ENCODE measurements around the gene ARL3.

DNA sequence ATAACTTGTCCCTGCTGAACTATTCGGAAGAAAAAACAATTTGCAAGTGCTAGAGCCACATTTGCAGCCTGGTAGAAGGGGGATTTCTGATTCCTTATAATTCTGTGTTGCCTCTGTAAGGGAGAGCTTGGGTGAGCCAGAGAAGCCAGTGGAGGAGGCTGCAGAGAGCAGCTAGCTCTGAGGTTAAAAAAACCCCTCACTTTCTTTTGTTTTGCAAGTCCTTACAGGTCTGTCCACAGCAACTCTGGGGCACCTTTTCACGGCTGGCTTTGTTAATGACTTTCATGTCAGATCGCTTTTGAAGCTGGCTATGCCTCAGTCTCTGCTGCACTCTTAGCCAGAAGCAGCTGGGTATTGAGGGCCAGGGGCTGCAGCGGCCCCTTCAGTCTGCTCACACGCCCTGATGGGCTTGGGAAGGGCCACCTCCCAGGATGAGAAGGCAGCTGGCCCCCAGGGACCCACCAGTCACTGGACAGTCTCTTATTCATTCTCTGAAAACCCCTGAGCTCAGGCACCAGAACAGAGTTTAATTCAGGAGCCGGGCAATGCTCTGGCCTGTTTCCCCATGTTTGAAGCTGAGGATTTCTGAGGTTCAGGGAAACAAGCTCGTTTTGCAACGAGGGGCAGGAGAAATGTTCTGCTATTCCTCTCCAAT is 39.1 kb downstream of the ARL3 start:
- TF ChIP-seq, protein P1, sequence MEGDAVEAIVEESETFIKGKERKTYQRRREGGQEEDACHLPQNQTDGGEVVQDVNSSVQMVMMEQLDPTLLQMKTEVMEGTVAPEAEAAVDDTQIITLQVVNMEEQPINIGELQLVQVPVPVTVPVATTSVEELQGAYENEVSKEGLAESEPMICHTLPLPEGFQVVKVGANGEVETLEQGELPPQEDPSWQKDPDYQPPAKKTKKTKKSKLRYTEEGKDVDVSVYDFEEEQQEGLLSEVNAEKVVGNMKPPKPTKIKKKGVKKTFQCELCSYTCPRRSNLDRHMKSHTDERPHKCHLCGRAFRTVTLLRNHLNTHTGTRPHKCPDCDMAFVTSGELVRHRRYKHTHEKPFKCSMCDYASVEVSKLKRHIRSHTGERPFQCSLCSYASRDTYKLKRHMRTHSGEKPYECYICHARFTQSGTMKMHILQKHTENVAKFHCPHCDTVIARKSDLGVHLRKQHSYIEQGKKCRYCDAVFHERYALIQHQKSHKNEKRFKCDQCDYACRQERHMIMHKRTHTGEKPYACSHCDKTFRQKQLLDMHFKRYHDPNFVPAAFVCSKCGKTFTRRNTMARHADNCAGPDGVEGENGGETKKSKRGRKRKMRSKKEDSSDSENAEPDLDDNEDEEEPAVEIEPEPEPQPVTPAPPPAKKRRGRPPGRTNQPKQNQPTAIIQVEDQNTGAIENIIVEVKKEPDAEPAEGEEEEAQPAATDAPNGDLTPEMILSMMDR (IDR thresholded peaks at IDR 0.05 in 2 of 3, conservative IDR thresholded peaks at IDR 0.05 in 1 of 3; ENCODE audit: borderline replicate concordance in 1 of 3, insufficient read depth in 1 of 3, low read depth in 2 of 3, low read length in 2 of 3), result no peak
- TF ChIP-seq RAD21 (IDR thresholded peaks at IDR 0.05; ENCODE audit: low read depth), result no peak
- no peak for TF ChIP-seq MAX (IDR thresholded peaks at IDR 0.05)
- no peak for TF ChIP-seq SIN3A (IDR thresholded peaks at IDR 0.05; ENCODE audit: low read depth)
- TF ChIP-seq POLR2A (IDR thresholded peaks at IDR 0.05; ENCODE audit: borderline replicate concordance, extremely low read depth, insufficient read depth, insufficient read length), result no peak
- TF ChIP-seq EGR1 (IDR thresholded peaks at IDR 0.05; ENCODE audit: low read depth), result no peak

All from HCT116 (cell line).